ENCODE measurements around the gene IFNA5.

Gene IFNA5

DNA sequence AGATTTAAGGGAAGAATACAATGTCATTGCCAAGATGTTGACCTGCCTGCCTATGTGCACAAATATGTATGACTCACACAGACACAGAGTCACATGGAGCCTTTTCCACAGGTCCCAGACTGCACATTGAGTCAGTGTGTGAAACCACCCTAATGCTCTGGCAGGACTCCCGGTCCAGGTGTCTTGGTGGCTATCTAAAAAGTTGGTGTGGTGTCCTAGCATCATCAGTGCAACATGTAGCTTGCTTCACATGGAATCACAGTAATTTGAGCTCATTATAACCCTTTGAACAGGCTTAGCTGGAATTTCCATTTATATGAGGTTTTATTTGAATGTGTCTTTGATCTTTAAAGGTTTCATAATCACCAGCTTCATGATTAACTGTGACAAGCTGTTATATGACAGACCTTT is 10.7 kb downstream of the IFNA5 start:
- DNase-seq (ENCODE audit: low read depth) = peak; percentile 47

DNA sequence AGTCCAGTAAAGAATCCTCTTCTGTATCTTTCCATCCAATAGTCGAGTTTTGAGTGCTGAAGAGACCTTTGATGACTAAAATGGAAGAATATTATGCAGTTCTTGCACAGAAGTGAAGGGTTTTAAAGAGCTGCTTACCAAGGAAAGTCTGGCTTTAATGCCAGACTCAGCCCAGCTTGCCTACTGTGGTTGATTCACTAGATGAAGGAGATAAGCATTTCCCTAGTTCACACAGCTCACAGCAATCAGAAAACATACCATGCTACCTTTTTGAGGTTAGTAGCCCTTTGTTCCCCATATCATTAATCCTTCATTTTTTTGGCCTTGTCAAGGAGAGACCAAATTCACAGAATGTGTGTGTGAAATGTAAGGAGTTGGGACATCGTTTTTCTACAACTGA is 15.3 kb downstream of the IFNA5 start:
- no peak for DNase-seq (ENCODE audit: low read depth)

- DNase-seq (ENCODE audit: low read depth) = no peak
These were observed 17.8 kb downstream of the IFNA5 start for GRCh38 chr9:21287280-21287679.

DNA sequence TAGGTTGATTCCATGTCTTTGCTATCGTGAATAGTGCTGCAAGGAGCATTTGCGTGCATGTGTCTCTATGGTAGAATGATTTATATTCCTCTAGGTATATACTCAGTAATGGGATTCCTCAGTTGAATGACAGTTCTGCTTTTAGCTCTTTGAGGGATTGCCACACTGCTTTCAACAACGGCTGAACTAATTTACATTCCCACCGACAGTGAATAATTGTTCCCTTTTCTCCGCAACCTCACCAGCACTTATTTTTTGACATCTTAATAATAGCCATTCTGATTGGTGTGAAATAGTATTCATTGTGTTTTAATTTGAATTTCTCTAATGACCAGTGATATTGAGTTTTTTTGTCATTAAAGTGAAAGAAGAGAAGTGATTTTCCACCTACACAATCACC is 18.5 kb downstream of the IFNA5 start:
- DNase-seq (ENCODE audit: low read depth) = no peak

DNA sequence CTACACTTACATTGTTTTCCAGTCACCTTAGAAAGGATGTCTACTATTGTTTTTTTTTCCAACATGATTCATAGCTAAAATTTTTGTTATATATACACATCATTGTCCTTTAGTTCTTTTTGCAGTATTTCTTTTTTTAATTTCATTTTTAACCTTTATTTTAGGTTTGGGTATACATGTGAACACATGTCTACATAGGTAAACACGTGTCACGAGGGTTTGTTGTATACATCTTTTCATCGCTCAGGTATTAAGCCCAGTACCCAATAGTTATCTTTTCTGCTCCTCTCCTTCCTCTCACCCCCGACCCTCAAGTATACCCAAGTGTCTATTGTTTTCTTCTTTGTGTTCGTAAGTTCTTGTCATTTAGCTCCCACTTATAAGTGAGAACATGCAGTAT is 19.0 kb downstream of the IFNA5 start:
- no peak for DNase-seq (ENCODE audit: low read depth)

DNA sequence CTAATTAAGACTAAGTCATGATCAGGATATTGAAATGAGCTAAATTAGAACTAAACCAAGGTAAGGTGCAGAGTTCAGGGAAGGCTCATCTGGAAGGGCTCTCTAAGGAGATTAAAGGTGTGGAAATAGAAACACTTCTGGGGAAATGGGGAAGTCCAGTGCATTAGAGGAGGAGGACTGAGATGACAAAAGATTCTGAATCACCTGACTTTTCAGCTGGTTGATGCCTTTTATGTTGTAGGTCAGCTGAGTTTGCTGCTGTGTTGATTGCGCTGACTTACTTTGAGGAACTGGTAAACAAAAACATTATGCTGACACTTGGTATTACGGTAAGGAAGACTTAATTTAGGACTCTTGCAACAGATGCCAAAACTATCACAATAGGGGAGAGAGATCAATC is 23.8 kb downstream of the IFNA5 start:
- DNase-seq (ENCODE audit: low read depth) = no peak

GRCh38 chr9:21268347-21268657 is 36.8 kb downstream of the IFNA5 start:
- no peak for DNase-seq (ENCODE audit: low read depth)

GRCh38 chr9:21267485-21268346 is 37.4 kb downstream of the IFNA5 start:
- DNase-seq (ENCODE audit: low read depth) = no peak

DNA sequence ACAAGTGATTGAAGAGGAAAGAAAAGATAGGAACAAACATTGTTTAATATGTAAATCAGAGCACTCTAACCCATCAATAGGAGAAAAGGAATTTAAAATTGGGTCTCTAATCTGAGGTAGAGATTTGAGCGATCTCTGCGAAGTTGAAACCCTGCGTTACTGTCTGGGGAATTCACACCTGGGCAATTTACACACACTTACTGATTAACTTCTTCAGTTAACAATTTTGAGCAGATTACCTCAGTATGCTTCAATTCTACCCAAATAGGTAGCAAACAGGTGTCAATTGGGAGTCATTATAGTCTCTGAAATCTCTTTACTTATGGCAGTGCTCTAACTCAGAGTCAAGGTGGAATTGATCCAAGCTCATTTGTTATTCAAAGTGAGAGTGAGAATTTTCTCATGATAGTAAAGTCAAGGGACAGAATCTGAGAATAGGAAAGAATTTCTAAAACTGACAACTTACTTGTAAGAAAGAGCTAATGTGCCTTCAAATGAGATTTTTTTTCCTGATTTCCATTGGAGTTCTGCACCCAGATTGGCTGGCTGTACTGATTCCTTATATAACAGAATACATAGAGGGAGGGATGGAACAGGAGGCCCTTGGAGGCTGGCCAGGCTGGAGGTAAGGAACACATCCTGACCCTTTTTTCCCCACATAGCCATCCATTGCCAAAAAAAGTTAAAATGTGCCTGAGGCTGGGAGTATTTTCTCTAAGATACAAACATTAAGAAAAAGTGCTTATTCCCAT is 38.2 kb downstream of the IFNA5 start:
- no peak for DNase-seq (ENCODE audit: low read depth)

DNA sequence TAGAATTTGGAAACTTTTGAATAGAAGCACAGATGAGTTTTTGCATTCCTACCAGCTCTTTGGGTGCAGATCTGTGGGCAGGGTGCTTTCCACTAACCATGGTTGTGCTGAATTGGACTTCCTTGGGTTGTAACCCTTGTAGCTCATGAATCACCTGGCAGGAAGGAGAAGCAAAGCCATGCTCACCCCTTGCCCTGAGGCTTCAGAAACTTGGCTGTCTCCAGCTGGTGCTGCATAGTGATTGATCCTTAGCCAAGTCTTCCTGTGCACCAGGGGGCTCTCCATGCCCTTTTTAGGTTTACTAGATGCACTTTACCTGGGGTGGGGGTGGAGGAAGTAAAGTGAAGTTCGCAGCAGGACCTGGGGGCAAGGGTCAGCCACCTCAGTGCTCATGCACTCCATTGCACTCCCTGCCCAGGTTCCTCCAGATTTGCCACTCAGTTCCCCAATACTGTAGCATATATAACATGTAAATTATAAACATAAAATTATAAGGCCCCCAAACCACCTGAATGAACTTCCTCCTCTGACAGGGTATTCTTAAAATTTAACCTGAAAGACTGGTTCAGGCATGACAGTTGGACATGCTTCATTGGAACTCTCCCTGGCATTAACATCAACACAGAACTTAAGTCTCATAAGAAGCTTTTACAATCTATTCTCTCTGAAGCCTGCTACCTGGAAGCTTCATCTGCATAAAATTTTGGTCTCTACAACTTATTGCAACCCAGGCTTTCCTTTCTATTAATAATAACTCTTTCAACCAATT is 39.5 kb downstream of the IFNA5 start:
- no peak for DNase-seq (ENCODE audit: low read depth)

- no peak for DNase-seq (ENCODE audit: low read depth)
These were observed 49.4 kb downstream of the IFNA5 start for GRCh38 chr9:21255538-21256212.

Data from non-pigmented ciliary epithelial cell (primary cell).